ENCODE results near the gene PRKCZ. TPM values are rescaled to one million over a fixed set of nuclear protein-coding genes. Genes with fewer than 3 reads are reported as not detected.

Gene PRKCZ
- polyA plus RNA-seq, 3 donors, result 0.74 to 1.9 (median 1.4) TPM

- Mint-ChIP-seq H3K27ac (no peak overlapping the region), H3K9me3 (no peaks in the 10 kb centered on the region), H3K4me1 (no peaks in the 10 kb centered on the region), H3K27me3 (ENCODE audit: low read depth in 3 of 3) (peaks cover 5 to 11% (median 7%) of the 10 kb centered on the region in 3 donors), H3K36me3 (no peaks in the 10 kb centered on the region), H3K4me3 (no peak overlapping the region)
- no peaks in the 10 kb centered on the region for H3K27me3 ChIP-seq (ENCODE audit: control insufficient read depth in 2 of 2, insufficient read depth in 2 of 2, low read length in 2 of 2)
- no peak overlapping the region for H3K4me3 ChIP-seq (replicated peaks in 1 of 3; ENCODE audit: low read depth in 2 of 3, low read length in 3 of 3)
- intact Hi-C loops (cut with micrococcal nuclease), result no loop called here
- H3K4me2 ChIP-seq (replicated peaks; ENCODE audit: extremely low read depth, low read length, poor library complexity, severe bottlenecking), result no peak overlapping the region
- no peaks in the 10 kb centered on the region for H3K79me2 ChIP-seq (ENCODE audit: insufficient read depth, low read length)
- H3K4me1 ChIP-seq (ENCODE audit: control insufficient read depth in 1 of 2, insufficient read depth in 2 of 2, low read length in 2 of 2), result no peaks in the 10 kb centered on the region
- no peaks in the 10 kb centered on the region for H3K36me3 ChIP-seq (replicated peaks in 1 of 2; ENCODE audit: control insufficient read depth in 1 of 2, insufficient read depth in 2 of 2, low read length in 2 of 2)
- no peak overlapping the region for H3K27ac ChIP-seq (ENCODE audit: low read depth in 1 of 2, low read length in 2 of 2)
- H4K20me1 ChIP-seq (ENCODE audit: insufficient read depth, low read length), result no peaks in the 10 kb centered on the region
- H3K9me3 ChIP-seq (replicated peaks in 1 of 2; ENCODE audit: control insufficient read depth in 1 of 2, insufficient read depth in 1 of 2, low read length in 2 of 2), result no peaks in the 10 kb centered on the region
- H3K9ac ChIP-seq (ENCODE audit: insufficient read depth, low read length, poor library complexity, severe bottlenecking), result no peak overlapping the region
- no peak overlapping the region for H2AFZ ChIP-seq (ENCODE audit: insufficient read depth, low read depth, low read length, poor library complexity, severe bottlenecking)
- no peak for DNase-seq
- WGBS (ENCODE audit: insufficient coverage), result 85% methylated on average over 28 of the region's 33 CpGs
- TF ChIP-seq CTCF (IDR thresholded peaks at IDR 0.05), result no peak
These were observed 18.4 kb upstream of the PRKCZ start for GRCh38 chr1:2031546-2032540.

GRCh38 chr1:2032737-2033136 is 17.5 kb upstream of the PRKCZ start:
- no peak overlapping the region for H3K27ac ChIP-seq (ENCODE audit: low read depth in 1 of 2, low read length in 2 of 2)
- H3K4me2 ChIP-seq (replicated peaks; ENCODE audit: extremely low read depth, low read length, poor library complexity, severe bottlenecking), result no peak overlapping the region
- intact Hi-C loops (cut with micrococcal nuclease), result no loop called here
- Mint-ChIP-seq H3K27ac (no peak overlapping the region), H3K9me3 (no peaks in the 10 kb centered on the region), H3K36me3 (no peaks in the 10 kb centered on the region), H3K4me1 (no peaks in the 10 kb centered on the region), H3K27me3 (ENCODE audit: low read depth in 3 of 3) (peaks cover 5 to 9% (median 8%) of the 10 kb centered on the region in 3 donors), H3K4me3 (no peak overlapping the region)
- no peaks in the 10 kb centered on the region for H3K36me3 ChIP-seq (replicated peaks in 1 of 2; ENCODE audit: control insufficient read depth in 1 of 2, insufficient read depth in 2 of 2, low read length in 2 of 2)
- no peak overlapping the region for H3K9ac ChIP-seq (ENCODE audit: insufficient read depth, low read length, poor library complexity, severe bottlenecking)
- H3K9me3 ChIP-seq (replicated peaks in 1 of 2; ENCODE audit: control insufficient read depth in 1 of 2, insufficient read depth in 1 of 2, low read length in 2 of 2), result no peaks in the 10 kb centered on the region
- H3K4me1 ChIP-seq (ENCODE audit: control insufficient read depth in 1 of 2, insufficient read depth in 2 of 2, low read length in 2 of 2), result no peaks in the 10 kb centered on the region
- 95% methylated on average over 7 of the region's 14 CpGs for WGBS (ENCODE audit: insufficient coverage)
- no peaks in the 10 kb centered on the region for H3K79me2 ChIP-seq (ENCODE audit: insufficient read depth, low read length)
- no peak for TF ChIP-seq CTCF (IDR thresholded peaks at IDR 0.05)
- DNase-seq, result no peak
- no peaks in the 10 kb centered on the region for H3K27me3 ChIP-seq (ENCODE audit: control insufficient read depth in 2 of 2, insufficient read depth in 2 of 2, low read length in 2 of 2)
- no peaks in the 10 kb centered on the region for H4K20me1 ChIP-seq (ENCODE audit: insufficient read depth, low read length)
- H3K4me3 ChIP-seq (replicated peaks in 1 of 3; ENCODE audit: low read depth in 2 of 3, low read length in 3 of 3), result no peak overlapping the region
- H2AFZ ChIP-seq (ENCODE audit: insufficient read depth, low read depth, low read length, poor library complexity, severe bottlenecking), result no peak overlapping the region
